Measurements from ENCODE around the gene PGF. TPM values are rescaled to one million over a fixed set of nuclear protein-coding genes. Genes with fewer than 3 reads are reported as not detected.
A peak's percentile ranks its signal among the peaks of the same experiment; 100 is the strongest.

PGF gene
- total and polyA plus RNA-seq, 2 of the 13 experiments (the other 11 are each of a cell fraction or from before 2014, with no cell fraction given), result 10.7 to 27.5 TPM

DNA sequence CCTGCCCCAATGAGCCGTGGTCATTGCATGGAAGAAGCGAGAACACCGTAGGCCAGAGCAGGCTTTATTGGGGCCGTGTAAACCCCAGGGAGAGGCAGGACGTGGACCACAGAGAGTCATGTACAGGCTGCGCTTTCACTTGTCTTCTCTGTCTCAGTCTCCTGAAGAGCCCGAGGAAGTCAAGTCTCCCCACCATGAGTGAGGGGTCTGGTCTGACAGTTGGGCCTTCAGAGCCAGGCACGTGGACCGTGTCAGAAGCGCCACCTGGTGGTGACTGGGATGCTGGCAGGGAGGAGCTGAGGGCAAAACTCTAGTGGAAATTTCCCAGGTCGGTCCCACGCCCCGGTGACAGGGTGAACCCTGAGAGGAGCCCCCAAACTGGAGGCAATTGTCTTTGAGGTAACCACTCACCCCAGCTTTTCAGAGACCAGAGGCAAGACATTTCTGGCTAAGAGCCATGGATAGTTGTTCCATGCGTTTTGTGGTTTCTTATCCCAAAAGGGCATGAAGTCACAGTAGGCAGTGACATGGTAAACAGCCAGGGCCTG lies 49.7 kb downstream of the PGF start (continued):
- TF ChIP-seq E2F5 (CRISPR knock-in tag; conservative IDR thresholded peaks at IDR 0.05) (no peak), NR3C1 (CRISPR knock-in tag; IDR thresholded peaks at IDR 0.05) (no peak), FLYWCH1 (CRISPR knock-in tag; IDR thresholded peaks at IDR 0.05) (no peak), AHR (CRISPR knock-in tag; IDR thresholded peaks at IDR 0.05) (peak; percentile 87; the same call in 1 of the 2 replicates), ZNF230 (CRISPR knock-in tag; IDR thresholded peaks at IDR 0.05) (peak; percentile 47; the same call in 1 of the 2 replicates), DNMT1 (CRISPR knock-in tag; IDR thresholded peaks at IDR 0.05) (no peak), POLR2G (IDR thresholded peaks at IDR 0.05; ENCODE audit: low read depth, low read length) (peak; percentile 19; the same call in 1 of the 2 replicates), ZSCAN31 (CRISPR knock-in tag; IDR thresholded peaks at IDR 0.05; ENCODE audit: low read depth) (0 out of 2 replicates have a peak, but pooled peaks have one; percentile 40), ZNF3 (CRISPR knock-in tag; IDR thresholded peaks at IDR 0.05) (no peak), TCF7 (IDR thresholded peaks at IDR 0.05; ENCODE audit: low read depth) (no peak), ZNF124 (CRISPR knock-in tag; IDR thresholded peaks at IDR 0.05) (0 out of 2 replicates have a peak, but pooled peaks have one; percentile 27), ZNF576 (CRISPR knock-in tag; IDR thresholded peaks at IDR 0.05) (no peak), SOX13 (IDR thresholded peaks at IDR 0.05) (no peak), SOX13 (CRISPR knock-in tag; conservative IDR thresholded peaks at IDR 0.05 in 1 of 2, IDR thresholded peaks at IDR 0.05 in 1 of 2) (no peak), ZNF747 (CRISPR knock-in tag; IDR thresholded peaks at IDR 0.05; ENCODE audit: borderline replicate concordance) (peak; percentile 44; the same call in 1 of the 2 replicates), ATF5 (CRISPR knock-in tag; IDR thresholded peaks at IDR 0.05; ENCODE audit: low read depth) (no peak), NFYB (CRISPR knock-in tag; IDR thresholded peaks at IDR 0.05) (no peak), KLF16 (CRISPR knock-in tag; IDR thresholded peaks at IDR 0.05) (0 out of 4 replicates have a peak, but pooled peaks of 1 of the 2 experiments have one; percentile 48), SAP130 (CRISPR knock-in tag; IDR thresholded peaks at IDR 0.05; ENCODE audit: low read depth) (peak; percentile 60), ZNF367 (CRISPR knock-in tag; IDR thresholded peaks at IDR 0.05; ENCODE audit: borderline replicate concordance) (no peak), GABPA (IDR thresholded peaks at IDR 0.05; ENCODE audit: low read depth, low read length) (no peak), GABPA (CRISPR knock-in tag; IDR thresholded peaks at IDR 0.05; ENCODE audit: low read depth) (no peak), YY1 (IDR thresholded peaks at IDR 0.05; ENCODE audit: insufficient read depth, insufficient replicate concordance, low read depth, low read length) (peak; percentile 57), CHD2 (IDR thresholded peaks at IDR 0.05; ENCODE audit: low read depth, low read length) (no peak), HDAC6 (IDR thresholded peaks at IDR 0.05; ENCODE audit: low read depth, low read length) (no peak)
- TF ChIP-seq, protein P1, sequence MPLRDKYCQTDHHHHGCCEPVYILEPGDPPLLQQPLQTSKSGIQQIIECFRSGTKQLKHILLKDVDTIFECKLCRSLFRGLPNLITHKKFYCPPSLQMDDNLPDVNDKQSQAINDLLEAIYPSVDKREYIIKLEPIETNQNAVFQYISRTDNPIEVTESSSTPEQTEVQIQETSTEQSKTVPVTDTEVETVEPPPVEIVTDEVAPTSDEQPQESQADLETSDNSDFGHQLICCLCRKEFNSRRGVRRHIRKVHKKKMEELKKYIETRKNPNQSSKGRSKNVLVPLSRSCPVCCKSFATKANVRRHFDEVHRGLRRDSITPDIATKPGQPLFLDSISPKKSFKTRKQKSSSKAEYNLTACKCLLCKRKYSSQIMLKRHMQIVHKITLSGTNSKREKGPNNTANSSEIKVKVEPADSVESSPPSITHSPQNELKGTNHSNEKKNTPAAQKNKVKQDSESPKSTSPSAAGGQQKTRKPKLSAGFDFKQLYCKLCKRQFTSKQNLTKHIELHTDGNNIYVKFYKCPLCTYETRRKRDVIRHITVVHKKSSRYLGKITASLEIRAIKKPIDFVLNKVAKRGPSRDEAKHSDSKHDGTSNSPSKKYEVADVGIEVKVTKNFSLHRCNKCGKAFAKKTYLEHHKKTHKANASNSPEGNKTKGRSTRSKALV (CRISPR knock-in tag; IDR thresholded peaks at IDR 0.05), result no peak
- TF ChIP-seq, protein P2, sequence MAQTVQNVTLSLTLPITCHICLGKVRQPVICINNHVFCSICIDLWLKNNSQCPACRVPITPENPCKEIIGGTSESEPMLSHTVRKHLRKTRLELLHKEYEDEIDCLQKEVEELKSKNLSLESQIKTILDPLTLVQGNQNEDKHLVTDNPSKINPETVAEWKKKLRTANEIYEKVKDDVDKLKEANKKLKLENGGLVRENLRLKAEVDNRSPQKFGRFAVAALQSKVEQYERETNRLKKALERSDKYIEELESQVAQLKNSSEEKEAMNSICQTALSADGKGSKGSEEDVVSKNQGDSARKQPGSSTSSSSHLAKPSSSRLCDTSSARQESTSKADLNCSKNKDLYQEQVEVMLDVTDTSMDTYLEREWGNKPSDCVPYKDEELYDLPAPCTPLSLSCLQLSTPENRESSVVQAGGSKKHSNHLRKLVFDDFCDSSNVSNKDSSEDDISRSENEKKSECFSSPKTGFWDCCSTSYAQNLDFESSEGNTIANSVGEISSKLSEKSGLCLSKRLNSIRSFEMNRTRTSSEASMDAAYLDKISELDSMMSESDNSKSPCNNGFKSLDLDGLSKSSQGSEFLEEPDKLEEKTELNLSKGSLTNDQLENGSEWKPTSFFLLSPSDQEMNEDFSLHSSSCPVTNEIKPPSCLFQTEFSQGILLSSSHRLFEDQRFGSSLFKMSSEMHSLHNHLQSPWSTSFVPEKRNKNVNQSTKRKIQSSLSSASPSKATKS (CRISPR knock-in tag; IDR thresholded peaks at IDR 0.05), result no peak
